Measurements from ENCODE around the gene ARTN. TPM values are rescaled to one million over a fixed set of nuclear protein-coding genes. Genes with fewer than 3 reads are reported as not detected.

Gene ARTN
- total and polyA plus RNA-seq, 9 of the 15 experiments (the other 6 are each of a cell fraction or from before 2014, with no cell fraction given), result 0.06 to 0.38 TPM; not detected in 7

DNA sequence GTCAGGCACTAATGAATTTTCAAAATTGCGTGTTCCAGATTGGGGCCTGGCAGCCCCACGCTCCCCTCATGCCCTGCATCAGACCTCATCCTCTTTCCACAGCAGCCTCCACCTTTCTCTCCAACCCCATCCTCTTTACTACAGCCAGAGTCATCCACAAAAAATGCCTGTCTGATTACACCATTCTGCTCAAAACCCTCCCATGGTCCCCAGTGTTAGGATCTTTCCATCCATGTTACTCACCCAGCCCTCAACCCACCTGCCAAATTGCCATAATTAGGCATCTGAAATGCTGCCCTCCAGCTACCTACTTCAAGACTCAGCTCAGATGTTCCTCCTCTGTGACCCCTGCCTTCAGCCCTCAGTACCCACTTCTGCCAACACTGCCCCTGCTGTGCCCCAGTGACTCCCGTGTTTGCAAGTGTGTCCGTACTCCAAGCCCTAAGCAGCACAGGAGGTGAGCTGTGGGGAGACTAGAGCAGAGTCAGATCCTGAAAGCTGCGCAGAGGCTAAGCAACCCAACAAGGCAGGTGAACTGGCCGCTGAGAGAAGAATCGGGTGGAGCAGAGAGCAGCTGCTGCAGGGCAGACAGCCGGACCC lies 715 bp upstream of the ARTN start:
- intact Hi-C loops (cut with micrococcal nuclease) (loop anchor here (5.0 kb wide), 2 partner anchors 86 to 114 kb away; no protein-coding TSS in a partner anchor), in situ Hi-C loops (cut with MboI) (loop anchor here (5.0 to 10.0 kb wide), 2 partner anchors 161 to 698 kb away; no protein-coding TSS in a partner anchor)
- 54% methylated on average over 8 of the region's 8 CpGs for WGBS (ENCODE audit: insufficient coverage, low coverage, missing lambda C conversion rate)
- ChIA-PET CTCF (ENCODE audit: low intra/inter-chr PET ratio) (interaction anchor here (3.4 to 4.7 kb wide), 2 partner anchors 169 to 404 kb away, joined by 56 to 79 read pairs; partner anchors contain the start of gene PTPRF), POLR2A (interaction anchor here (1.0 to 1.4 kb wide), 4 partner anchors 9 to 168 kb away, joined by 3 to 9 read pairs (median 4); no protein-coding TSS in a partner anchor)
- Histone ChIP-seq H3K27ac (ENCODE audit: extremely low read depth, low read depth, low read length) (no peak overlapping the region), H3K9me3 (replicated peaks; ENCODE audit: control insufficient read depth, insufficient read depth, low read depth, low read length) (no peaks in the 10 kb centered on the region), H2AFZ (ENCODE audit: low read depth, low read length) (no peak overlapping the region), H3K36me3 (ENCODE audit: control insufficient read depth, insufficient read depth, low read length) (peaks cover 4% of the 10 kb centered on the region; the same call in 2 of the 3 replicates), H3K4me2 (ENCODE audit: insufficient read depth, low read length) (no peak overlapping the region), H4K20me1 (replicated peaks; ENCODE audit: control insufficient read depth, insufficient read depth, low read length) (0 out of 2 replicates have a peak, but pooled peaks cover 3% of the 10 kb centered on the region), H3K9ac (ENCODE audit: insufficient read depth in 1 of 2, low read depth in 2 of 2, low read length in 2 of 2) (no peak overlapping the region), H3K9me1 (ENCODE audit: control insufficient read depth, insufficient read depth, low read length) (peaks cover 5% of the 10 kb centered on the region), H3K4me1 (replicated peaks in 1 of 2; ENCODE audit: control insufficient read depth in 2 of 2, insufficient read depth in 2 of 2, low read length in 2 of 2) (peaks cover 12 to 32% of the 10 kb centered on the region in 2 experiments; a peak in 4 of 5 replicates), H3K4me3 (no peak overlapping the region), H3K27me3 (ENCODE audit: control insufficient read depth in 2 of 2, insufficient read depth in 2 of 2, low read length in 2 of 2) (no peaks in the 10 kb centered on the region), H3K79me2 (ENCODE audit: control insufficient read depth, insufficient read depth, low read length) (no peaks in the 10 kb centered on the region)
- no peak for TF ChIP-seq ETS2 (tag; IDR thresholded peaks at IDR 0.05; ENCODE audit: borderline replicate concordance, poor library complexity, severe bottlenecking)
- no peak for TF ChIP-seq ZNF311 (CRISPR knock-in tag; IDR thresholded peaks at IDR 0.05)
- no peak for TF ChIP-seq ZNF277 (CRISPR knock-in tag; IDR thresholded peaks at IDR 0.05; ENCODE audit: borderline replicate concordance)
- TF ChIP-seq, protein P1, sequence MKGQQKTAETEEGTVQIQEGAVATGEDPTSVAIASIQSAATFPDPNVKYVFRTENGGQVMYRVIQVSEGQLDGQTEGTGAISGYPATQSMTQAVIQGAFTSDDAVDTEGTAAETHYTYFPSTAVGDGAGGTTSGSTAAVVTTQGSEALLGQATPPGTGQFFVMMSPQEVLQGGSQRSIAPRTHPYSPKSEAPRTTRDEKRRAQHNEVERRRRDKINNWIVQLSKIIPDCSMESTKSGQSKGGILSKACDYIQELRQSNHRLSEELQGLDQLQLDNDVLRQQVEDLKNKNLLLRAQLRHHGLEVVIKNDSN (CRISPR knock-in tag; IDR thresholded peaks at IDR 0.05), result 0 out of 2 replicates have a peak, but pooled peaks have one; percentile 18
- no peak for TF ChIP-seq KDM1A (IDR thresholded peaks at IDR 0.05)
- TF ChIP-seq SMARCA4 (IDR thresholded peaks at IDR 0.05), result no peak
- ATAC-seq (no peak), DNase-seq (ENCODE audit: extremely low read depth in 1 of 4, low spot score in 3 of 4) (no peak), FAIRE-seq (no peak)
- no TSS peak for BruUV-seq (replicated peaks)

Data from K562 (cell line).